Mesodermal cell (in vitro differentiated cells): ENCODE measurements around the gene NR6A1.

ENCODE experiments used
- H3K27ac ChIP-seq: 2 replicates; pipeline ENCODE4 v1.7.0; 2013; ENCODE audit warnings: mild to moderate bottlenecking, low read depth, low read length, moderate library complexity; ENCODE audit not compliant: severe bottlenecking
- H3K36me3 ChIP-seq: 2 replicates; pipeline ENCODE4 v1.7.1; 2013; ENCODE audit warnings: mild to moderate bottlenecking, low read length, moderate library complexity; ENCODE audit not compliant: control insufficient read depth, insufficient read depth
- H3K4me1 ChIP-seq: one replicate; pipeline ENCODE4 v1.7.1; 2013; ENCODE audit warnings: mild to moderate bottlenecking, low read length; ENCODE audit not compliant: insufficient read depth, control insufficient read depth, poor library complexity, severe bottlenecking
- H3K4me3 ChIP-seq: 2 replicates; pipeline ENCODE4 v1.7.0; 2013; ENCODE audit warnings: low read length, control low read depth, mild to moderate bottlenecking; ENCODE audit not compliant: insufficient read depth, poor library complexity, severe bottlenecking; ENCODE audit errors: extremely low read depth
- H3K9me3 ChIP-seq: 2 replicates; pipeline ENCODE4 v1.7.1; 2013; ENCODE audit warnings: mild to moderate bottlenecking, low read length, moderate library complexity; ENCODE audit not compliant: control insufficient read depth
- WGBS, 2 experiments: methylation state at CpG; one replicate each; pipeline ENCODE4 v1.1.5; 2013; ENCODE audit warnings: missing lambda C conversion rate in 2 of 2; ENCODE audit not compliant: insufficient coverage in 2 of 2; 5-methylcytosine and 5-hydroxymethylcytosine counted together

The NR6A1 gene

DNA sequence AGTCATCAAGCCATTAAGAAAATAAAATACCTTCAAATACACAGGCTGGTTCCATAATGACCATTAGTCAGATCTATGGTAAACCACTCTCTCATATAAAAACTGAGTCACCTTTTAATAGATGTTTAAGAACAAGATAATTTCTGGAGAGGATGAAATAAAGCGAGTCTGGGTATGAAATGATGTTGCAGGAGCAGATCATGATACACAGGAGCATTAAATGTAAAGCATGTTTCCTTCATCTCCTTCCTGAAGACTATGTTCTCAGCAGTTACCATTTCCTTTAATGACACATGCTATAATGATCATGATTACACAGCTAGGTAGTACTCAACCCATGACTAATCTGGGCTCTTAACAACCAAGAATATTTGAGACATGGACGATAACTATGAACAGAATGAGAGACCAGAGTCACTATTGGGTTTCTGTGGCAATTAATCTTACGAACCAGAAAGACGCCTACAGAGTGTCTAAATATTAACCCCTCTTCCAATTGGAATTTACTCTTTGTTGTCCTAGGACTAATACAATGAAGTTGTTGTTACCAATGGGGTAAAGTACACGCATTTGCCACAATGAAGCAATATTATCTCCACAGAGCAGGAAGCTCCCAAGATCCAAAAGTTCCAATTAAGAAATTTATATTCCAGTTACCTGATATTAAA, 105.6 kb downstream of the NR6A1 start:
- Histone ChIP-seq H3K9me3 (no peaks in the 10 kb centered on the region), H3K4me1 (peaks cover 25% of the 10 kb centered on the region), H3K36me3 (peaks cover 58% of the 10 kb centered on the region), H3K27ac (no peak overlapping the region), H3K4me3 (no peak overlapping the region)
- 100% methylated on average over 1 of the region's 5 CpGs for WGBS, 2 experiments

DNA sequence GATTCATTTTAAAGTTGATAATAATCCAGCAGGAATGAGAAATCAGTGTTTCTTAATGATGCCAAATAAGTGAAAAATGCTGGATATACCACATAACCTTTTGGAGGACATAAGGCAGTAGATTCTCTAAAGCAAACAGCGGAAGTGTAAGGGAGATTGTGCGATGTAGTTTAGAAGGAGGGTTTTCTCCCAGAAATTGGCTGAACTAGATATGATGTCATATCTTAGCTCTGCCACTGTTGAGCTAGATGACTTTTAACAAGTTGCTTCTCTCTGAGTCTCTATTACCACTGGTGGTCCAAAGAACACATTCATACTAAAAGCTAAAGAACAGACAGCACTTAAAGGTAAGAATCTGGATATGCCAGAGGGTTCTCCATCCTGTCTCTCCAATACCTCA, 107.0 kb downstream of the NR6A1 start:
- Histone ChIP-seq H3K4me1 (peaks cover 25% of the 10 kb centered on the region), H3K9me3 (no peaks in the 10 kb centered on the region), H3K27ac (no peak overlapping the region), H3K4me3 (no peak overlapping the region), H3K36me3 (peaks cover 46% of the 10 kb centered on the region)
- WGBS, 2 experiments = 100% methylated on average over 2 of the region's 2 CpGs

DNA sequence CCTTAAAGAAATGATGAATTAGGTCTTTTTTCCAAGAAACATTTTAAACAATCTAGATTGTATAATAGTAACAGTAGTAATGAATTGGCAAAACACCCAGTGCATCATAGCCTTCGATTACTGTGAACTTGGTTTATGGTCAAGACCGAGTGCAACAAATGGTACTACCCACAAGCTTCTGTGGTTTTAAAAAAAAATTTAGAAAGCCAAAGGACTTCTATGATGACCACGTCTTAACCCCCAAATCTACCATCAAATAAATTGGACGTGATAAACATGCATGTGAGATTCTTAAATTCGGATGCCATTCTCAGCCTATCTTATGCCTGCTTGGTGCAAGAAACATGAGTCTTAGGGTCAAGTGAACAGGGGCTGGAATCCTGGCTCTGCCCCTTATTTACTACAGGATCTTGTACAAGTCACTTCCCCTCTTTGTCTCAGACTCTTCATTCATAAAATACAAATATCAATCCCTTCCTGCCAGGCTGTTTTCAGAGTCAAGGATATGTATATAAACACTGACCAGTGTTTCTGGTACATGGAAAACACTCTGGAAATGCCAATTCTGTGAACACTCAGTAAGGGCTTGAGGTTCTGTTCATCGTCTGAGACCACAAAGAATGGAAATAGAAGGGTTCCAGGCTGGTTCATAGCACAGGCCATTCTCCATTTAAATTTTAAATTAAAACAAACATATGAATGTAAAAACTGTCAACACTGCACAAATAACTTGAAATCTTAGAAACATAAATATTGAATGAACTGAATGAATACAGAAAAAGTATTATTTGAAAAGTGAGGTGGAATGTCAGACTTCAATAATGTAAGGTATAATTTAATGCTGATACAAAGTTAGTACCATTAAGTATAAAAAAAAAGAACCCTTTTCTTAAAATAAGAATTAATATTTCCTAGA, 107.8 kb downstream of the NR6A1 start:
- H3K9me3 ChIP-seq = no peaks in the 10 kb centered on the region
- peak overlapping the region; percentile 65 for H3K27ac ChIP-seq
- WGBS, 2 experiments = 86 to 93% methylated on average over 2 to 5 of the region's 6 CpGs
- peaks cover 46% of the 10 kb centered on the region for H3K36me3 ChIP-seq
- H3K4me3 ChIP-seq = no peak overlapping the region
- peaks cover 25% of the 10 kb centered on the region for H3K4me1 ChIP-seq

DNA sequence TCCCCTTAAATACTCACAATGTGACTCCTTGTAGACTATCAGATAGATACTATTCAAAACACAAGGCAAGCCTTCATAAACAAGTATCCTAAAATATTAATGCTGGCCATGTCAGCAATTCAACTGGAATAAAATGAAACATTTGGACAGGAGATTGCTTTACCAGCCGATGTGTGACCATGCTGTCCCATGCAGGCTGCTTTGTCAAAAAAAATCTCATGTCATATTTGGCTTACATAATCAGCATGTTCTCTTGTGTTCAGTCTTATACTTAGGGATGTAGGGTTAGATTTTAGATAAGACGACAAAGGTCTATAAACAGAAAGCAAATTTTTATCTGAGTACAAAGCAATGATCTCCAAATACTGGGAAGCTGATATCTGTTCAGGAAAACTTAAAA, 108.5 kb downstream of the NR6A1 start:
- Histone ChIP-seq H3K9me3 (no peaks in the 10 kb centered on the region), H3K4me1 (peaks cover 28% of the 10 kb centered on the region), H3K4me3 (no peak overlapping the region), H3K36me3 (peaks cover 46% of the 10 kb centered on the region), H3K27ac (no peak overlapping the region)
- WGBS, 2 experiments = 83% methylated on average over 1 of the region's 2 CpGs; no CpG with 5 or more reads in 1 of the 2 experiments

DNA sequence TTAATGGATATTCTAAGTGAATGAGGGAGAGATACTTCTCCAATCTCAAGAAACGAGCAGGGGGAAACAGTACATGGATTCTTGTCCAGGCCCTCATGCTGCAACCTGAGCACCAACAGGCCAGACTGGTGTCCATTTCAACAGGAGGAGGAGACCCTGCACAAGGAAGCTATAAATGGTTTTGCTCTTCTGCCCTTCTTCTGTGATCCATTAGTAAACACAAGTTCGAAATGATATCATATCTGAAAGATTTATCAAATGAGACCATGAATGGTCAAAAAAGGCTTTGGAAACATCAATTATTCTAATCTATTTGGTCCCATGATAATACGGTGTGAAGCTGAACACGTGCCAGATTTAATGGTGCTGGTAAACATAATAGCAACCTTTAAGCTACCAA, 109.8 kb downstream of the NR6A1 start:
- H3K36me3 ChIP-seq = peaks cover 34% of the 10 kb centered on the region
- H3K9me3 ChIP-seq = no peaks in the 10 kb centered on the region
- peaks cover 29% of the 10 kb centered on the region for H3K4me1 ChIP-seq
- peak overlapping the region; percentile 29 for H3K27ac ChIP-seq
- no peak overlapping the region for H3K4me3 ChIP-seq
- 67 to 90% methylated on average over 1 to 4 of the region's 4 CpGs for WGBS, 2 experiments

DNA sequence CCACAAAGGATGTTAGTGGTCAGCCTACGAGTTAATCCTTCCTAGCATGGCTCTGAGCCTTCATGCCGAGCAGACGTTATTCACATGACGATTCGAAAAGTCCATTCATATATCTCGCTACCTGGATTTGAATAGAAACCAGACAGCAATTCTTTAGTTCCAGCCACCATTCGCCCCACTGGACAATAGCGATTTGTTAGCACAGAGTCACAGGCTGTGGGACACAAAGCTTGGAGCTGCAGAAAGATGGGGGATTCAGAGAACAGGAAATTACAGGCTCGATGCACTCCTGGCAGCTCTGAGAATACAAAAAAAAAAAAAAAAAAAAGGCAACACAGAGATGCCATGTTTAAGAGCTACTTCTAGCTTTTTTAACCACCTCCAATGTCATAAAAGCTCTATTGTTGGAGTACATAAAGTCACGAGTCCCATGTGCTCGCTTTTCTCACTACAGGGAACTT, 110.7 kb downstream of the NR6A1 start:
- H3K4me3 ChIP-seq = peak overlapping the region; percentile 66
- no peaks in the 10 kb centered on the region for H3K9me3 ChIP-seq
- peak overlapping the region; percentile 99 for H3K27ac ChIP-seq
- peaks cover 25% of the 10 kb centered on the region for H3K36me3 ChIP-seq
- peaks cover 29% of the 10 kb centered on the region for H3K4me1 ChIP-seq
- WGBS, 2 experiments = 6 to 25% methylated on average over 6 to 8 of the region's 11 CpGs

DNA sequence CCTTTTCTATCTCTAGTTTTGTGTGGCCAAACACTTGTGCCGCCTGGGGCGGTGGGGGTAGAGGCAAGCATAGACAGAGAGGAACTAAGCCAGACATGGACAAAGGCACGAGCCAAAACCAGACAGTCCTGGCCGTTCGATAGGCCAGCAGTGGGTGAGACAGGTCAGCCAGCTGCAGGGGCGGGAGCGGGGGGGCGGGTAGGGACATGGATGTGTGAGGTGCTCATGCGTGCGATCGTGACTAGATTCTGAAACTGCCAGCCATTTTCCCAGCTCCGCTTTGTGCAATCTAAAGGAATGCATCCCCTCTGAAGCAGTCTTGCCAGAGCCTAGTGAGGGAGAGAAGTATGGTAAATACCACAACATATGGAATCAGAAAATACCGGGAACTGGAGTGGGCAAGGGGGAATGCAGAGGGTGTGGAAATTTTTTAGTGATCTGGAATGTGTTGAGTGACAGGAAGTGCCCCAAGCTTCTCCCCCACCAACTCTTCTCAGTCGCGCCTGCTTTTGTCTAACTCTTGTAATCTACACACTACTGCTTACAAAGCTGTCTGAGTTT, 111.9 kb downstream of the NR6A1 start:
- Histone ChIP-seq H3K9me3 (no peaks in the 10 kb centered on the region), H3K4me3 (peak overlapping the region; percentile 66), H3K27ac (peak overlapping the region; percentile 99), H3K36me3 (peaks cover 14% of the 10 kb centered on the region), H3K4me1 (peaks cover 29% of the 10 kb centered on the region)
- WGBS, 2 experiments = 2 to 5% methylated on average over 7 to 8 of the region's 15 CpGs

DNA sequence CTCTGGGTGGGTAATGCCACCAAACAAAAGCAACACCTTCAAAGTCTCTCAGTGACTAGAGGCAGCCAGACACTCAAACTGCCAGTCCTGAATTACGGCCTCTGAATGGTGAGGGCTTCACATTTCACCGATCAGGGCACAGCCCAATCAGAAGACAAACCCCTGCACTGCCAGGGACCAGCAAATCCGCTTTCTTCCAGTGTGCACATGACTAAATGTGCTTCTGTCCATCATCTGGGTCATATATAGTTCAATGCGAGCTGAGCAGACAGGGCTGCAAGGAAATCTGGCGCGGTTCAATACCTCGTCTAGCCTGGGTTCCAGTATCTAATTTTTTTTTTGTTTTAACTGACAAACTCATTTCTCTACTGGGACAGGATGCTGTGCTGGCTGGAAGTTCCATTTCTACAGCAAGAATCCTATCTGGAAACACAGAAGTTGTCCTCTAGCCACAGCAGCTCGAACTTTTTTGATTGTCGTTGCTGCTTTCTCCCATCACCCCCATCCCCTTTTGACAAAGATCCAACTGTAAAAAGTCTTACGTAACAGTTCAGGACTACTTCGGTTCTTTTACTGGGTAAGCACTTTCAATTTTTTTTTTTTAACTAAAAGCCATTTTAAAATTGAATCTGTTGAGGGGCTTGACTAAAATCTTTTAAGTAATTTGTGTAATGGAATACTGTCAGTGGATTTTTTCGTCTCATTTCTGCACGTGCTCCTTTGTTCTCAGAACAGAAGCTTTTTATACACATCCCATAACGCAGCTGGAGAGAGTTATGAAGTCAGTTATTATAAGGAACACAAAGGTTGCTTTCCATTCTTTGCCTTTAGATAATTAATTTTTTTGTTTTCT, 112.7 kb downstream of the NR6A1 start:
- Histone ChIP-seq H3K36me3 (peaks cover 13% of the 10 kb centered on the region), H3K4me3 (peak overlapping the region; percentile 66), H3K9me3 (no peaks in the 10 kb centered on the region), H3K4me1 (peaks cover 27% of the 10 kb centered on the region), H3K27ac (peak overlapping the region; percentile 99)
- 12 to 15% methylated on average over 9 to 10 of the region's 14 CpGs for WGBS, 2 experiments

DNA sequence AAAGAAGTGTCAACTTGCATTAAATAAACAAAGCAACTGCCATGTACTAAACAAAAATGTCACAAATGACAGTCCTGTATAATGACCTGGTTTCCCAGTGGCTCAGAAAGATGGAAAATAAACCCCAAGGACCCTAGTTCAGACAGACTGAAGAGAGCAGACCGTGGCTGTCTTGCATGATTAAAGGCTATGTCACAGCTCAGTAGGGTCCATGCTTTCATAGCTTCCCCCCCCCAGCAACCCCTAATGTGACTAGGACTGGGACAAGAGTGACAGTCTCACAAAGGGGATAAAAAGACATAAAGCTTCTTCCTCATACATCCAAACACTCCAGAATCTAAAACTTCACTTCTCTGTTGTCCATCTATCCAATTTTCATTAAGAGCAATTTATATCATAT, 113.6 kb downstream of the NR6A1 start:
- Histone ChIP-seq H3K4me1 (peaks cover 21% of the 10 kb centered on the region), H3K36me3 (peaks cover 13% of the 10 kb centered on the region), H3K4me3 (peak overlapping the region; percentile 66), H3K9me3 (no peaks in the 10 kb centered on the region), H3K27ac (peak overlapping the region; percentile 99)
- 54% methylated on average over 1 of the region's 1 CpG; no CpG with 5 or more reads in 1 of the 2 experiments for WGBS, 2 experiments

DNA sequence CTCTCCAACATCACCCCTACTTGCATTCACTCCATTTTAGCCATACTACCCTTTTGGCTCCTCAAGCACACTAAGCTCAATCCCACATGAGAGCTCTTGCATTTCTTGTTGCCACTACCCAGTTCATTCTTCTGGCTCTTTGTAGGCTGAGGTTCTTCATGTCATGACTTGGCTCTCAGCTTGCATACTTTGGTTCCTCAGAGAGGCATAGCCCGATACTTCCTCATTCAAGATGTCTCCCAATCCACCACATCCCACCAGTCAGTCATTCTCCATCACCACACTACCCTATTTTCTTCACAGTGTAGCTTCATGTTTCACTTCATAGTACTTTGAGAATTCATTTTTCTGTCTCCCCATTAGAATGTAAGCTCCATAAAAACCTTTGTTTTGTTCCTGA, 116.7 kb downstream of the NR6A1 start:
- 83 to 88% methylated on average over 1 of the region's 1 CpG for WGBS, 2 experiments
- H3K27ac ChIP-seq = no peak overlapping the region
- H3K36me3 ChIP-seq = no peaks in the 10 kb centered on the region
- peaks cover 10% of the 10 kb centered on the region for H3K4me1 ChIP-seq
- no peaks in the 10 kb centered on the region for H3K9me3 ChIP-seq
- no peak overlapping the region for H3K4me3 ChIP-seq
